NCI-H1436 treated with DMSO at 0.1 percent for 48 hours (cell line): ENCODE measurements around the gene MAVS.
A peak's percentile ranks its signal among the peaks of the same experiment; 100 is the strongest.
"Not testable (repeated sequence)": the region's sequence is repeated elsewhere in the genome, so short reads cannot be mapped to it uniquely, and the experiment has no call there.

Experiments used
- DNase-seq: peaks from one replicate; lab custom pipeline; 2025; lab: John Stamatoyannopoulos, UW

Gene MAVS

DNA sequence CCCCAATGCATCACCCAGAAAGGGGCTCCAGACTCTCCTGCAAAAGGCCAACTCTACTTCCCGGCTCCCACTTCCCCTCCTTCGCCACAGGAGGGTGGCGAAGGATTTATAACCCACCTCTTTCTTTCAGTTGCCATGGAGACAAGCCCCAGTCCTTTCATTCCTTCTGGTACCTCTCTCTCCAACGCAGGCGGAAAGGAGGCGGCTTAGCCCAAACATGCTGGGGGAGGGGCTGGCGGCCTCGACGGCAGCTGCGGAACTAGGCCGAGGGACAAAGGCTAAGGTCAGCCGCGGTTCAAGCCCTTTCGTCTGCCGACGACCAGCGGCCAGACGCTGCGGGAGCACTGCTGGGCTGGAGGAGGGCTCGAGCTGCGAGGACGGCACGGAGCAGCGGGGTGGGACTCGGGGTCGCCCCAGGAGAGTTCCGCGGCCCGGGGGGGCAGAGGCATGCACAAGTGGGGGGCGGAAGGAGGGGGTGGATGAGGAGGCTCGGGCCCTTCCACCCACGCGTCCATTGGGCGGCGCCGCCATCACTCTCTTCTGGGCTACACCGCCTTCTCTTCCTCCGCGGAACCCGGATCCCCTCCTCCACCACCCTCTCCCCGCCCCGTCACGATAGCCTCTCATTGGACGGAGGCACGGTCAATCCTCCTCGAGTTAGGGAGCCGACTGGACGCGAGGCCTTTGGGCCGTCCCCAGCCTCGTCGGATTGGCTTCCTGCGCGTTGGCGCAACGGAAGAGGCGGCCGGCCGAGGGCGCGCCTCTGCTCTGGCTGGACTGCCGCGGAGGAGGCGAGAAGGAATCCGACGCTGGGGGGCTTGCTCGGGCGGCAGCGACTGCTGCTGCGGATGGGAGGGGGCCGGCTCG, 42.2 kb downstream of the MAVS start, which contains the start of gene PANK2:
TSS of gene PANK2 (plus strand) at position 766 of the 867 bp plus-strand sequence.
- DNase-seq: peak; percentile 87

GRCh38 chr20:3889489-3890397, 43.1 kb downstream of the MAVS start:
- no peak for DNase-seq

DNA sequence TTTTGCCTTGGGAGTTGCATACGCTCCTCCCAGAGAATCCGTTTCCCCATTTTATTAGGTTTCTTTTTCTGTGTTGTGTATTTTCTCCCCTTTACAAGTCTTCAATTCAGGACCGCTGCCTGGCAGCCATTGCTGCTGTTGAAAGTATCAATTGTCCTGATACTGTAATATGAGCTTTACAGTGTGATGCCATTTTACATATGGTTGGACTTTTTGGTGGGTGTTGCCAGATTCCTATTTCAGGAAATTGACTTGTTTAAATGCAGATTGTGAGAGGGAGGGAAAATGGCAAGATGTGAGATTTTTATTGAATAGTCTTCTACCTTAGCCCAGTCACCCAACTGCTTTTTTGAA, 43.7 kb downstream of the MAVS start:
- DNase-seq: no peak

GRCh38 chr20:3890999-3891929, 44.6 kb downstream of the MAVS start:
- no peak for DNase-seq

DNA sequence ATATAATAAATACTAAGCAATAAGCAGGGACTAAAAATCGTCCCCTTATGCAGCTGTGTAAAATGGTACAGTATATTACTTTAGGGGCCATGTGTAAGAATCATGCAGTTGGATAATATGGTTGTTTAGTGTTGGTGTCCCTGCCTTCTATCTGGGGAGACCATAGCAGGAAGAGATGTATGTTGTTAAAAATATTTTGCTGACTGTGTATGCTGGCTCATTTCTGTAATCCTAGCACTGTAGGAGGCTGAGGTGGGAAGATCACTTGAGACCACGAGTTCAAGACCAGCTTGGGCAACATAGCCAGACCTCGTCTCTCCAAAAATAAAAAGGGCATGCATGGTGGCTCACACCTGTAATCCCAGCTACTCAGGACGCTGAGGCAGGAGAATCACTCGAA, 48.2 kb downstream of the MAVS start:
- no peak for DNase-seq

GRCh38 chr20:3896302-3896701, 49.7 kb downstream of the MAVS start:
- no peak for DNase-seq

- DNase-seq: no peak
Observed at GRCh38 chr20:3896853-3897583, 50.4 kb downstream of the MAVS start.

- DNase-seq: not testable (repeated sequence)
Observed at GRCh38 chr20:3898181-3898580, 51.5 kb downstream of the MAVS start.

GRCh38 chr20:3898639-3899038, 52.0 kb downstream of the MAVS start:
- DNase-seq: no peak

DNA sequence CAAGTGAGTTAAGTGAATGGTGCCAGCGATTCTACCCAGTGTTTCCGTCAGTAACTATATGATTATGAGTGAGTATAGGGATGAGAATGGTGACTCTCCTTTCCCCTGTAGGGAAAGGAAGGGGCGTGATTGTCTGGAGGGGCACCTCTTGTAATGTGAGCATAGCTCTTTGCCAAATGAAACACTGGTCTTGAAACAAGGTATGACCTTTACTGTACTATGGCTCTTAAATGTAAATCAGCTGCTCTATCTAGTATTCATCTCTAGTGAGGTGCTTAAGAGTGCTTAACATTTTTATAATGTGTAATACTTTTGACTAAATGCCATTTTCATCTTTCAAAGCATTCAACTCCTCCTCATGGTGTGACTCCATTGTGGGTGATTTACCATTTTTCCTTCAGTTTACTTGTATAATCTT, 53.6 kb downstream of the MAVS start:
- DNase-seq: no peak

- DNase-seq: no peak
Observed at GRCh38 chr20:3901028-3901705, 54.5 kb downstream of the MAVS start.

- no peak for DNase-seq
Observed at GRCh38 chr20:3901706-3902440, 55.2 kb downstream of the MAVS start.

- no peak for DNase-seq
Observed at GRCh38 chr20:3902446-3902845, 55.8 kb downstream of the MAVS start.

GRCh38 chr20:3904224-3904623, 57.6 kb downstream of the MAVS start:
- DNase-seq: no peak

DNA sequence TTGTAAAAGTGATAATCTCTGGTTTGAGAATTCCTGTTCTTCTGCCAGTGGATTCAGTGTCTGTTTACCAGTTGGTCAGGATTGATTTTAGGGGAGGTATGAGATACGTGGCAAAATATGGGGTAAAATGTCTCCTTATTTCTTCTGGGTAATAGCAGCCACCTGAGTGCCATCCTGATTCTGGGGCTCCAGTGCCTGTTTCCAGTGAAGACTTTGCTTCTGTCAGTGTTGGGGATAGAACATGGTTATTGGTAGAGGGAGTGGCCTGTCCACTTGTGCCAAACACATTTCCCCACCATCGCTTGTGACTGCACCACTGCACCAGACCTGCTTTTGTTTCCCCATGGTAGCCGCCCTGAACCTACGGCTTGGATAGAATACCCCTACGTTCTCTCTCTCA, 58.2 kb downstream of the MAVS start:
- no peak for DNase-seq

DNA sequence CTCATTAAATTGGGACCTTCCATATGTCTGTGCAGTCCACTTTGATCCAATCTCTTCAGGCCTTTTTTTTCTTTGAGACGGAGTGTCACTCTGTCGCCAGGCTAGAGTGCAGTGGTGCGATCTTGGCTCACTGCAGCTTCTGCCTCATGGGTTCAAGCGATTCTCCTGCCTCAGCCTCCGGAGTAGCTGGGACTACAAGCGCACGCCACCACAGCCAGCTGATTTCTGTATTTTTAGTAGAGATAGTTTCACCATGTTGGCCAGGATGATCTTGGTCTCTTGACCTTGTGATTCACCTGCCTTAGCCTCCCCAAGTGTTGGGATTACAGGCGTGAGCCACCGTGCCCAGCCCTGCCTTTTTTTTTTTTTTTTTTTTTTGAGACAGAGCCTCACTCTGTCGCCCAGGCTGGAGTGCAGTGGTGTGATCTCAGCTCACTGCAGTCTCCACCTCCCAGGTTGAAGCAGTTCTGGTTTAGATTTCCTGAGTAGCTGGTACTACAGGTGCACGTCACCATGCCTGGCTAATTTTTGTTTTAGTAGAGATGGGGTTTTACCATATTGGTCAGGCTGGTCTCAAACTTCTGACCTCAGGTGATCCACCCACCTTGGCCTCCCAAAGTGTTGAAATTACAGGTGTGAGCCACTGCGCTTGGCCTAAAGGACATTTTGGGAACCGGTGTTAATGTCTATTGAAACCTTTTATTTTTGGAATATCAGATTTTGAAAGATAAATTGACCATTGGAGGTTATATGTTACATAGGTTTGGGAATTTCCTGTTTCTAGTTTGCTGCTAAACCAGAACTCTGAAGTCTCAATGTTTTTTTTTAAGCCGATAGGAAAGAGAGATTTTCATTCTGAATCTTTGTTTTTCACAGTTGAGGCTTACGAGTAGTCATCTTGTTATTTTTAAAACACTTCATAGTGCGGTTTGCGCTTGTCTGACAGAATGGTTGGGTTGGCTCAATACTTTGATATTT, 60.4 kb downstream of the MAVS start:
- DNase-seq: not testable (repeated sequence)

GRCh38 chr20:3908667-3909066, 62.0 kb downstream of the MAVS start:
- DNase-seq: no peak

DNA sequence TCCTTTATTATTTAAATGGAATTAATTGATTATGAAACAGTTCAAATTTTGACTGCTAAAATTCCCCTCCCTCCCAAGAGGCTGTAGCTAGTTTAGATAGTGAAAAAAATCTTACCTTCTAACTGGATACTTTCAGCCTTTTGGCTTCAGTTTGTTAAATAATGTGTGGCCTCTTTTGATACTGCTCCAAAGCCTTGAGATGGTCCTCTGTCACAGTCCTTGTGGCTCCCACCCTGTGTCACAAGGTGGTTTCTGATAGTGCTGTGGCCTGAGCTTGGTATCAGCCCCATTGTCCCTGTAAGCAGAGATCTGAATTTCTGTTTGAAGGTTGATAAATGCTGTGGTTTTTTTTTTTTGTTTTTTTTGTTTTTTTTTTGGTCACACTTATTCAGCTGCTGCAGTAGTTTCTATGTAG, 63.3 kb downstream of the MAVS start:
- DNase-seq: no peak

DNA sequence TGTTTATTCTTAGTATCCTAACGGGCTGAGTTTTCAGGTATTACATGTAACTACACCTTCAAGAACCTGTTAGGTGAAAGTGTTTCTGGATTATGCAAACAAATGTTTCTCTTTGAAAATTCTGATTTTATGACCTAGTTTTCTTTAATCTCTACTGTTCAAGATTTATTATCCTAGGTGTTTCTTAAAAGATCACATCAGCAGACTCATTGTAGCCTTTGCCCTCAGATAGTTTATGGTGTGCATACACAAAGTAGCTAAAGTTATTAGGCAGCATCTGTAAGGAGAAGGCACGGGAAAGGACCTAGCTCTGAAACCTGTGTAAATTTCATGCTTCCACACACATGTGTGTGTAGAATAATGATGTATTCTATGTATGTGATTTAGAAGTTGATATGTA, 64.2 kb downstream of the MAVS start:
- no peak for DNase-seq
